NB4 (cell line): ENCODE results near the gene FERMT3.

Experiments used
- POLR2A ChIP-seq: IDR thresholded peaks from 2 replicates; pipeline ENCODE4 v1.6.1; 2011; ENCODE audit warnings: mild to moderate bottlenecking; ENCODE audit not compliant: insufficient read length; ENCODE audit errors: extremely low read depth
- TF ChIP-seq, protein P1 (sequence below): IDR thresholded peaks from one replicate; pipeline ENCODE4 v1.5.1; 2012; ENCODE audit warnings: low read depth, low read length
- TF ChIP-seq, protein P2 (sequence below): IDR thresholded peaks from 2 replicates; pipeline ENCODE4 v1.6.1; 2011; ENCODE audit warnings: low read depth, low read length

- TF ChIP-seq, protein P1, sequence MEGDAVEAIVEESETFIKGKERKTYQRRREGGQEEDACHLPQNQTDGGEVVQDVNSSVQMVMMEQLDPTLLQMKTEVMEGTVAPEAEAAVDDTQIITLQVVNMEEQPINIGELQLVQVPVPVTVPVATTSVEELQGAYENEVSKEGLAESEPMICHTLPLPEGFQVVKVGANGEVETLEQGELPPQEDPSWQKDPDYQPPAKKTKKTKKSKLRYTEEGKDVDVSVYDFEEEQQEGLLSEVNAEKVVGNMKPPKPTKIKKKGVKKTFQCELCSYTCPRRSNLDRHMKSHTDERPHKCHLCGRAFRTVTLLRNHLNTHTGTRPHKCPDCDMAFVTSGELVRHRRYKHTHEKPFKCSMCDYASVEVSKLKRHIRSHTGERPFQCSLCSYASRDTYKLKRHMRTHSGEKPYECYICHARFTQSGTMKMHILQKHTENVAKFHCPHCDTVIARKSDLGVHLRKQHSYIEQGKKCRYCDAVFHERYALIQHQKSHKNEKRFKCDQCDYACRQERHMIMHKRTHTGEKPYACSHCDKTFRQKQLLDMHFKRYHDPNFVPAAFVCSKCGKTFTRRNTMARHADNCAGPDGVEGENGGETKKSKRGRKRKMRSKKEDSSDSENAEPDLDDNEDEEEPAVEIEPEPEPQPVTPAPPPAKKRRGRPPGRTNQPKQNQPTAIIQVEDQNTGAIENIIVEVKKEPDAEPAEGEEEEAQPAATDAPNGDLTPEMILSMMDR: no peak
- TF ChIP-seq, protein P2, sequence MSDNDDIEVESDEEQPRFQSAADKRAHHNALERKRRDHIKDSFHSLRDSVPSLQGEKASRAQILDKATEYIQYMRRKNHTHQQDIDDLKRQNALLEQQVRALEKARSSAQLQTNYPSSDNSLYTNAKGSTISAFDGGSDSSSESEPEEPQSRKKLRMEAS: no peak
- TF ChIP-seq POLR2A: no peak
Observed at GRCh38 chr11:64262271-64263002, 55.9 kb downstream of the FERMT3 start.
